HG02938 (cell line): ENCODE measurements around the gene PARP8.
"Not testable (repeated sequence)": the region's sequence is repeated elsewhere in the genome, so short reads cannot be mapped to it uniquely, and the experiment has no call there.

ENCODE experiments used
- ATAC-seq: cut with Tn5 transposase; IDR thresholded peaks from one replicate; pipeline ENCODE4 v1.9.1; 2021; ENCODE audit warnings: mild to moderate bottlenecking, moderate library complexity; ENCODE audit not compliant: unreplicated experiment

PARP8 gene

DNA sequence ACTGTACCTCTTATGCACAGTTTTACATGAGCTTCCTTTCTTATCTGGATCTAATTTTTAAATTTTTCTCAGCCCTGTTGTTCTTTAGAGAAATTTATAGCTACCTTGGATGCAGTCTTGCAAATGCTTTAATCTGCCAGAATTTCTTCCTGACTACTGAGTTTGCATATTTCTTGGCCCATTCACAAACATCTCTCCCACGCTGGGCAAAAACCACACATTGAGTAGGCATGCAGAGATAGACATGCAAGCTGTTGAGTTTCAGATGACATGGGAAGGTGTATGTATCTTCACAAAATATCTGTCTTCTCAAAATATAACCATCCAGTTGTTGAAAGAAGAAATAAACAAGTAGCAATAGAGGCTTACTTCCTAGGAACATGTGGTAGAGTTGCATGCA lies 101.2 kb downstream of the PARP8 start:
- ATAC-seq, result no peak

DNA sequence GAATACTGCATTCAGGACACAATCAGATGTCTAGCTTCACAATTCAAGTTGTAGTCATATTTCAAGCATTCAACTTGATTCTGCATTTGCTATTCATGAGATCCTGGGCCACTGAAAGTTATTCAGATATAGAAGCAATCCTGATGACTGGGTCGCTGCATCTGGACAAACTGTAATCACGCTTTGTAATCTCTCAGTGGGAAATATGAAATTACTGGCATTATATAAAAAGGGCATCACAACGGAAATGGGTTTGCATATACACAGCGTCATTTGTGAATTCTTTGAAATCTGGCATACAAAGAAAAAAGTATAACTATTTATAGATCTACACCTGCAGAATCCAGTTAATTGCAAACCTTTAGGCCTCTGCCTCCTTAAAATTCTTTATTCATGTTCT lies 102.2 kb downstream of the PARP8 start:
- ATAC-seq, result no peak

DNA sequence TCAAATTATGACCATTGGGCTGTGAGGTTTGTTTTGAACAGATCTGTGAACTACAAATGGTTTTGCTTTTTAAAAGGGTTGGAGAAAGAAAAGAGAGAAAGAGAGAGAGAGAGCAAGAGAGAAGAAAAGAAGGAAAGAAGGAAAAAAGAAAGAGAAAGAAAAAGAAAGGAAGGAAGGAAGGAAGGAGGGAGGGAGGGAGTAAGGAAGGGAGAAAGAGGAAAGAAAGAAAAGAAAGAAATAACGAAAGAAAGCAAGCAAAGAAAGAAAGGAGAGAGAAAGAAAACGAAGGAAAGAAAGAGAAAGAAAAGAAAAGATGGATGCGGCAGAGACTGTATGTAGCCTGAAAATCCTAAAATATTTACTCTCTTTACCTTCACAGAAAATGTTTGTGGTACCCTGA lies 104.0 kb downstream of the PARP8 start:
- no peak for ATAC-seq

DNA sequence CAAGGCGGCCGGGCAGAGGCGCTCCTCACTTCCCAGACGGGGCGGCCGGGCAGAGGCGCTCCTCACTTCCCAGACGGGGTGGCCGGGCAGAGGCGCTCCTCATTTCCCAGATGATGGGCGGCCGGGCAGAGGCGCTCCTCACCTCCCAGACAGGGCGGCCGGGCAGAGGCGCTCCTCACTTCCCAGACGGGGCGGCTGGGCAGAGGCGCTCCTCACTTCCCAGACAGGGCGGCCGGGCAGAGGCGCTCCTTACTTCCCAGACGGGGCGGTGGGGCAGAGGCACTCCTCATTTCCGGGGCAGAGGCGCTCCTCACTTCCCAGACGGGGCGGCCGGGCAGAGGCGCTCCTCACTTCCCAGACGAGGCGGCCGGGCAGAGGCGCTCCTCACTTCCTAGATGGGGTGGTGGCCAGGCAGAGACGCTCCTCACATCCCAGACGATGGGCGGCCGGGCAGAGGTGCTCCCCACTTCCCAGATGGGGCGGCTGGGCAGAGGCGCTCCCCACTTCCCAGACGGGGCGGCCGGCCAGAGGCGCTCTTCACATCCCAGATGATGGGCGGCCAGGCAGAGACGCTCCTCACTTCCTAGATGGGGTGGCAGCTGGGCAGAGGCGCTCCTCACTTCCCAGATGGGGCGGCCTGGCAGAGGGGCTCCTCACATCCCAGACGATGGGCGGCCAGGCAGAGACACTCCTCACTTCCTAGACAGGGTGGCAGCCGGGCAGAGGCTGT lies 108.2 kb downstream of the PARP8 start:
- ATAC-seq, result not testable (repeated sequence)

DNA sequence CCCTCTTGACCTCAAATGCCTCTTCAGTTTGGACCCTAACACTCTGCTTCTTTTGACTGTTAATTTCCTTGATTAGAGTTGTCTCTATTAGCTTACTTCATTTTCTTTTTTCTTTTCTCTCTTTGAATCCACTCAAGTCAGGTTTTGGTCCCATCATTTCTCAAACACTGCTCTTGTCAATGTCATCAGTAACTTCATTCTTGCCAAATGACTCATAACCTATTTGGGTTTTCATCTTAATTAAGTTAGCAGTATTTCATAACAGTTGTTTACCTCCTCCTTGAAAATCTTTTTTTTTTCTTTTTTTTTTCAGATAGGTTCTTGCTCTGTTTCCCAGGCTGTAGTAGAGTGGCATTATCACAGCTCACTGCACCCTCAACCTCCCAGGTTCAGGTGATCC lies 119.6 kb downstream of the PARP8 start:
- no peak for ATAC-seq

DNA sequence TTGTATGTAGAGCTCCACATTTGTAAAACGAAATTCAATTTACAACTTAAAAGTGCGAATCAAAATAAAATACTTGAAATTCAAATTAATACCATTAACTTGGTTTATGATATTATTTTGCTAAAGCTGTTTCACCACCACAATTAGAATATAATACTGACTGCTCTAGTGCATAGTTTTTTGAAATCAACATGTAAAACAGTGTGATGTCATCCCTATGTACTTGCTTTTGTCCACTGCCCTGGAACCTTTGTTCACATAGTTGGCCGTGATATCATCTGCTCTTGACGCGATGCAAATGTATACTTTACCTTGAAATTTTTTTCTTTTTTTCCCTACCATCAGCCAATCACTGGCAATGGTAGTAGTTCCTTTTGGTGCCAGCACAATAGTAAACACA lies 125.4 kb downstream of the PARP8 start:
- ATAC-seq, result no peak

DNA sequence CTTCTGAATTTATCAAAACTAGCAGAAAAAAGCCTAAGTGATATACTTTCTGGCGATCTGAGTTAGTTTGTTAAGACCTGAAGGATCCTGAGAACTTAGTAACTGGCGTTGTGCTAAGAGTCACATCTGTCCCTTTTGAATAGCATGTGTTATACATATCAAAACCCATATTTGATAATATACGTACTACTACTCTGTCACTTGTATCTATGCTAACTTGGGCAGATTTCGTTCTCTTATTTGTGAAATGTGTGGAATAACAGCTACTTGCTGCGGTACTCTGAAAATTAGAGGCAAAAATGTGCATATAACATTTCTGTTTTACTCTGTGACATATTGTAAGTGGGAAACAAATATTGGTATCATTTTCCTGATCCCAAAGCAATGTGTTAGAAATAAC lies 126.4 kb downstream of the PARP8 start:
- no peak for ATAC-seq

DNA sequence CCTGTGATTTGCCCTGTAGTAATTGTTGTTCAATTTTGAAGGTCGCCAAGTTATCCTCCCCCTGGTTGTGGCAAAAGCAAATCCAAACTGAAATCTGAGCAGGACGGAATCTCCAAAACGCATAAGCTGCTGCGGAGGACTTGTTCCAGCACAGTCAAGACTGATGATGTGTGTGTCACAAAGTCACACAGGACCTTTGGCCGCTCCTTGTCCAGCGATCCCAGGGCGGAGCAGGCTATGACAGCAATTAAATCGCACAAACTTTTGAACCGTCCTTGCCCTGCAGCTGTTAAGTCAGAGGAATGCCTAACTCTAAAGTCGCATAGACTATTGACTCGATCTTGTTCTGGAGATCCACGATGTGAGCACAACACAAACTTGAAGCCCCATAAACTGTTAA lies 128.4 kb downstream of the PARP8 start:
- ATAC-seq, result no peak

DNA sequence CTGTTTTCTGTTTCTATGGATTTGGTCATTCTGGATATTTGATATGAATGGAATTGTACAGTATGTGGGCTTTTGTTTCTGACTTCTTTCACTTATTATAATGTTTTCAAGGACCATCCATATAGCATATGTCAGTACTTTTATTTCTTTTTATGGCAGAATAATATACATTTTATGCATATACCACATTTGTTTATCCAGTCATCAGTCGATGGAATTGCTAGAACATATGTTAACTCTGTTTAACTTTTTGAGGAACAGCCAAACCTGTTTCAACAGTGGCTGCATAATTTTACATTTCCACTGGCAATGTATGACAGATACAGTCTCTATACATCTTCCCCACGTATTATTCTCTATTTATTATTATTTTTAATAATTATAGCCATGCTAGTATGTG lies 131.6 kb downstream of the PARP8 start:
- ATAC-seq, result no peak

DNA sequence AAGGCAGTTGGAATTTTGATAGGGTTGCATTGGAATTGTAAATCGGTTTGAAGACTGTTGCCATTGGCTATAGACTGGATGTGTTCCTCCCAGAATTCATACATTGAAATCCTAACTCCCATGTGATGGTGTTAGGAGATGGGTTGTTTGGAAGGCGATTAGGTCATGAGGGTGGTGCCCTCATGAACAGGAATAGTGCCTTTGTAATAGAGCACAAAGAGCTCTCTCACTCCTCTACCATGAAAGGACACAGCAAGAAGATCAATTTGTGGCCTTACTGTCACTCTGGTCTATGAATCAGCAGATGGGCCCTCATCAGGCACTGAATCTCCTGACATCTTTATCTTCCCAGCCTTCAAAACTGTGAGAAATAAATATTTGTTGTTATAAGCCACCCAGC lies 133.2 kb downstream of the PARP8 start:
- ATAC-seq, result no peak

DNA sequence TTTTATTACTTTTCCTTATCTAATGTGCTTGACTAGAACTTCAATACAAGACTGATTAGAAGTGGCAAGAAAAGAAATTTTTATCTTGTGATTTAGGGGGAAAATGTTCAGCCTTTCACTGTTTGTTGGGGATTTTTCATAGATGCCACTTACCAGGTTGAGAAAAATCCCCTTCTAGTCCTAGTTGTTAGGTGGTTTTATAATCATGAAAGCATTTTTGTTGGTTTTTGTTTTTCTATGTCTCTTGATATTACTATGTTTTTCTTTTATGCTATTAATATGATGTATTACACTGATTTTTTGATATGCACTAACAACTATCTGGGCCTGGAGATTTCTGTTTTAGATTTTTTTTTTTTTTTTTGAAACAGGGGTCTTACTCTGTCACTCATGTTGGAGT lies 134.0 kb downstream of the PARP8 start:
- no peak for ATAC-seq

DNA sequence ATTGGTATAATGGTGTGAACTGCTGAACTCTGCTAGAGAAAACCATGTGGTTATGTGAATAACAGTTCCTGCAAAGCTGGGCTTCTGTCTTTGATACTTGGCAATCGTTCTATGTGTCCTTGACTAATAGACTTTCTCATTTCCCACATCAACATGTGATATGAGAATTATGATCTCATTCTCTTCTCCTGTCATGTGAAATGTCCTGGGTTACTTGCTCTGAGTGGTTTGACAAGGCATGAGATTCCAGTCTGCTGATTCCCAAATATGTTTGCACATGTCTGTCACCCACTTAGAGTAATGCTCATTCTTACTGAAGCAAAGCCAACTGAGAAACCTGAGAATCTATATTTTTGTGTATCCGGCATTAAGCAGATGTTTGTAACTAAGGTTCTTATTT lies 141.2 kb downstream of the PARP8 start:
- no peak for ATAC-seq

DNA sequence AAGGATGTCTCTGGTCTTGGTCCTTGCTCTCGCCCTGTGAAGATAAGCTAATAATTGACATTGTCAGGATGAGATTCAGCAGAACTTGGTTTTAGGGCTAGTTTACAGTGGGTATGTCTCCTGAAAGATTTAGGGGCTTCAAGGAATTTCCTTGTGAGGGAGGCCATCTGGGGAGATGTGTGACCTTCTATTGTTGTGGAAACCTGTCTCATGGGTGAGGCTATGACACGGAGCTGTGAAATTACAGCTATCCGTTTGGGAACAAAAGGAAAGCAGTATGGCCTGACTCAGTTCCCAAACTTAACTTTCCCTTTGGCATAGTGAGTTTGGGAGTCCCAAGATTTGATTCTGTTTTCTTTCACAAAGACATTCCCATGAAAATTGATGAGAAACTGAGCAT lies 142.0 kb downstream of the PARP8 start:
- ATAC-seq, result no peak

DNA sequence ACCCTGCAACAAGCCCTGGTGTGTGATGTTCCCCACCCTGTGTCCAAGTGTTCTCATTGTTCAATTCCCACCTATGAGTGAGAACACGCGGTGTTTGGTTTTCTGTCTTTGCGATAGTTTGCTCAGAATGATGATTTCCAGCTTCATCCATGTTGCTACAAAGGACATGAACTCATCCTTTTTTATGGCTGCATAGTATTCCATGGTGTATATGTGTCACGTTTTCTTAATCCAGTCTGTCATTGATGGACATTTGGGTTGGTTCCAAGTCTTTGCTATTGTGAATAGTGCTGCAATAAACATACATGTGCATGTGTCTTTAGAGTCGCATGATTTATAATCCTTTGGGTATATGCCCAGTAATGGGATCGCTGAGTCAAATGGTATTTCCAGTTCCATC lies 145.3 kb downstream of the PARP8 start:
- not testable (repeated sequence) for ATAC-seq

DNA sequence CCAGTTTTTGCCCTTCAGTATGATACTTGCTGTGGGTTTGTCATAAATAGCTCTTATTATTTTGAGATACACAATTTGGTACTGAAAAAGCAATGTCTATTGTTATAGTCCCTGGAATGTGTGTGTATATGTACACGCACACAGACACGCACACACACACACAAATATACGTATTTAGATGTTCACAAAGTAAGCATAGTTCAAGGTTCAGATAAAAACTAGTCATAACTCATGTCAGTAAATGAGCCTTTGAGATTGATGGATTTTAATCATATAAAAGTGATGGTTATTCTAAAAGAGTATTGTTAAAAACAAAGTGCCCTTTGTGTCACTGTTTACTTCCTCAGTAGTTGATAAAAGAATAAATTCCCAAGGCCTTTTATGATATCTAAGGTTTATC lies 147.3 kb downstream of the PARP8 start:
- ATAC-seq, result no peak

DNA sequence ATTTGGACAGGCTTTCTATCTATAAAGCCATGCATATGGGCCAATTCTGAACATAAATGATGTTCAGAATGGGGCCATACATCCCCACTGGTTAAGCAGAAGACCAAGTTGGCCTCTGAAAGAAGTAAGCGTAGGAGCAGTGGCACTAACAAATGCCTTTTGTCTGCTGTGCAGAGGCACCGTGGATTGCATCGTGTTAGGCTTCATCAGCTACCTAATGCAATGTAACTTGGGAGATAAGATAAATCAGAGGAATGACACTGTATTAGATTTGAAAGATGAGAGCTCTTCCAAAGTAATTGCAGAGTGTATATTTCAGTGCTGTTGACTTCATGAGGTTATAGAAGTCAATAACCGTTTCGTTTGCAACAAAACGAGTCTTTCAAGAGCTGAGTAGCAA lies 148.1 kb downstream of the PARP8 start:
- ATAC-seq, result no peak

DNA sequence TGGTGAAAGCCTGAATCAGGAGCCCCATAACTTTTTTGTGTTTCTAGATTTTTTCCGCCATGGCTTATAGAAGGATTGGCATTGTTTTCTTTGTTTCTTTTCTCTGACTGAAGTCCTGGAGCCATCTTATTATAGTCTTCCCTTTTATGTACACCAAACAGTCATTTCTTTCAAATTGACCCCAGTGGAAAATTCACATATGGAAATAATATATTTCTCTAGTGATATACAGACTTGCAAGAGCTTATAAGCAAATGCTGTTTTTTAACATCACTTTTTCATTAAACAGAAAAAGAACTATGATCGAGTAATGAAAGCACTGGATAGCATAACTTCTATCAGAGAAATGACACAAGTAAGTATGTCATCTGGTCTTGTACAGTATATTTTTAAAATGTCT lies 155.6 kb downstream of the PARP8 start:
- ATAC-seq, result no peak

DNA sequence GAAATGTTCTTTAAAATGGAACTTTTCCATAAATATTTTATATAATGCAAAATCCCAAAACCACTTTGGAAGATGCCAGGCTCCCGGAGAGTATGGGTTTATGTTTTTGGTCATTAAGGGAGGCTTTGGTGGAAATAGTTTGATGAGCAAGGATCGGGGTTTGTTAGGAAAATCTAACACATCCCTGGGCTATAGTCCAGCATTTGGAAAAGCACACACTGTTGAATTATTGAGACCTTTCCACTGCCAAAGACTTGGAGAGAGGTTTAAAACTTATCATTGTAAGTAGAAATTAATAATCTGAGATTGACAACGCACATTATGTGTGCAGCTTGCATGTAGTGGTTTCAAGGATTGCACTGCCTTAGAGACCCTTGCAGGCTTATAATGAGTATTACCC lies 156.3 kb downstream of the PARP8 start:
- no peak for ATAC-seq

DNA sequence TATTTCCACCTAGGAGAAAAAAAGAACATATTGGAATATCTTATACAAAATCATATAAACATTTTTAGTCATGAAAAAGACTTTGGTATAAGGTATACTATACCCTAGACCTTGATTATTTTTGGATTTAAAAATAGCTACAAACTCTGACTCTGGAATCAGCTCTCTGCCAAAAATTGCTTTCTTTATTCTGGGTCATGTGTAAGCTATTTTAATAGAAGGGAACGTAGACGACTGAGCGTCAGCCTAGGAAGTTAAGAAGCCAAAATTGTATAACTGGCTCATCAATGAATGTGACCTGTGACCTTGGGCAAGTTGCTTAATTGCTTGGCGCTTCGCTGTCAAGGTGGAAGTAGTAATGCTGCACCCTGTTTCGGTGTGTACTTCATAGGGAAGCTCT lies 157.1 kb downstream of the PARP8 start:
- ATAC-seq, result no peak

DNA sequence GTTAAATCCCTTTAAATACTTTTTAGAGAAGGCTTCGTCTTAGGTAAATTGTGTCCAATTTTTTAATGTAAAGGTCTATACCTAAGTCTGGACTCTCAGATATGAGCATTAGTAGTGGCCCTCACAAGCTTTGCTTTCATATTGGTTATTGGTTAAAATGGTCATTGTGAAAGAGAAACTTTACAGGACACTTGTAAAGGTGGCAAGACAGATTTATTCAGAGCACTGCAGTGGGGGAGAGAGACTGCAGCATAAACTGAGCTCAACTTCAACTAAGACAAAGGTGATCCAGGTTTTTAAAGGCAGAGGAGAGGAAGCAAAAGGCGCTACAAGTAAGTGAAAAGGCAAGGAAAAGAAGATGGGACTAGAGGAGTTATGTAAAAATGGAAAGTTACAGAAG lies 157.7 kb downstream of the PARP8 start:
- no peak for ATAC-seq

DNA sequence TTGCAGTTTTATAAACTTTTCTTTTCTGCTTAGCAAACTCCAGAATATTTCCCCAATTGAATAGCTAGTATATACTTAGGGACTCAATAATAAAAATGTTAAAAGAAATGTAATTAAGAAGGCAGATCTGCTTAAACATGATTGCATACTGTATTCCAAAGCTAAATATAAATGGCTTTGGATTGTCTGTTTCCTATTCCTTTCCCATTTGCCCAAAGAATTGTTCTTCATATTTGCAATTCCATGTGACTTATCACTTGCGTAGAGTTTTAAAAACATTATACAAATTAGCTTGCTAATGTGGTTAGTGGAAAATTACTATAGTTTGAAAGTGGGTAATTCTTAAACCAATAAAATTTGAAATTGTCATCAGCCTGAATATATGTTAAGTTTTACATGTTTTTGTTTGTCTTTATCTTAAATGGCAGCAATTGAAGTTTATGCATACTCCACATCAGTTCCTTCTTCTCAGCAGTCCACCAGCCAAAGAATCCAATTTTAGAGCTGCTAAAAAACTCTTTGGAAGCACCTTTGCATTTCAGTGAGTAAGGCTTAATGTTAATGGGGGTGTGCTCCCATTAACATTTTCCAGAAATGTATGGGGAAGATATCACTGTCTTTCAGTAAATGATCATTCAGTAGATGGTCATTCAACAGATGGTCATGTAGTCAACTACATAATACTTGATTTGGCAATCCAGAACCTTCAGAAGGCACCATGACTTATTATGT lies 161.2 kb downstream of the PARP8 start:
- no peak for ATAC-seq

DNA sequence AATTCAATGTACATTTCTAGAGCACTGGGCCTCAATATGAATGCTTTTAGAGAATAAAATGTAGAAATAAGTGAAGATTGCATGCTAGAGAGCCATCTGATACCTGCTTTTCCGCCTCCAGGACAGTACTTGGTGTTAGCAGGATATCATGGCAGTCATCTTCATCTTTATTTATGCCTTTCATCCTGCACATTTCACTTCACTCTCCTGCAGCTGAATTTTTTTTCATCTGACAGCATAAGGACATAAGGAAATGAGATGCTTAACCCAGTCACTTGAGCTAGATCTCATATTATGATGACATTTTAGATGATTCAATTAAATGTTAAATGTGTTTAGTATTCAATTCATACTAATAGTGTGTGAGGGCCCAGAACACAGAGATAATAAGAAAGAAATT lies 162.6 kb downstream of the PARP8 start:
- ATAC-seq, result no peak
